22Rv1 (cell line): ENCODE data around the gene SAPCD2.

Source experiments
- ZFX ChIP-seq: fragments of 450-650 bp; IDR thresholded peaks from 2 replicates; pipeline ENCODE4 v1.6.1; 2017; ENCODE audit warnings: antibody characterized with exemption, borderline replicate concordance
- TF ChIP-seq, protein P1 (sequence below): fragments of 450-650 bp; IDR thresholded peaks from 2 replicates; pipeline ENCODE4 v1.5.1; 2017; ENCODE audit warnings: mild to moderate bottlenecking

GRCh38 chr9:137022662-137023008, 47.7 kb downstream of the SAPCD2 start:
- TF ChIP-seq, protein P1, sequence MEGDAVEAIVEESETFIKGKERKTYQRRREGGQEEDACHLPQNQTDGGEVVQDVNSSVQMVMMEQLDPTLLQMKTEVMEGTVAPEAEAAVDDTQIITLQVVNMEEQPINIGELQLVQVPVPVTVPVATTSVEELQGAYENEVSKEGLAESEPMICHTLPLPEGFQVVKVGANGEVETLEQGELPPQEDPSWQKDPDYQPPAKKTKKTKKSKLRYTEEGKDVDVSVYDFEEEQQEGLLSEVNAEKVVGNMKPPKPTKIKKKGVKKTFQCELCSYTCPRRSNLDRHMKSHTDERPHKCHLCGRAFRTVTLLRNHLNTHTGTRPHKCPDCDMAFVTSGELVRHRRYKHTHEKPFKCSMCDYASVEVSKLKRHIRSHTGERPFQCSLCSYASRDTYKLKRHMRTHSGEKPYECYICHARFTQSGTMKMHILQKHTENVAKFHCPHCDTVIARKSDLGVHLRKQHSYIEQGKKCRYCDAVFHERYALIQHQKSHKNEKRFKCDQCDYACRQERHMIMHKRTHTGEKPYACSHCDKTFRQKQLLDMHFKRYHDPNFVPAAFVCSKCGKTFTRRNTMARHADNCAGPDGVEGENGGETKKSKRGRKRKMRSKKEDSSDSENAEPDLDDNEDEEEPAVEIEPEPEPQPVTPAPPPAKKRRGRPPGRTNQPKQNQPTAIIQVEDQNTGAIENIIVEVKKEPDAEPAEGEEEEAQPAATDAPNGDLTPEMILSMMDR = no peak
- TF ChIP-seq ZFX = no peak
